CD4-positive, alpha-beta T cell treated with Interleukin-21 for 1 hour (primary cell): Measurements from ENCODE around the gene RNF150.
"Not testable (repeated sequence)": the region's sequence is repeated elsewhere in the genome, so short reads cannot be mapped to it uniquely, and the experiment has no call there.

Experiments used
- DNase-seq: peaks from one replicate; pipeline ENCODE4 v3.0.0-alpha.2; 2020

Gene RNF150

DNA sequence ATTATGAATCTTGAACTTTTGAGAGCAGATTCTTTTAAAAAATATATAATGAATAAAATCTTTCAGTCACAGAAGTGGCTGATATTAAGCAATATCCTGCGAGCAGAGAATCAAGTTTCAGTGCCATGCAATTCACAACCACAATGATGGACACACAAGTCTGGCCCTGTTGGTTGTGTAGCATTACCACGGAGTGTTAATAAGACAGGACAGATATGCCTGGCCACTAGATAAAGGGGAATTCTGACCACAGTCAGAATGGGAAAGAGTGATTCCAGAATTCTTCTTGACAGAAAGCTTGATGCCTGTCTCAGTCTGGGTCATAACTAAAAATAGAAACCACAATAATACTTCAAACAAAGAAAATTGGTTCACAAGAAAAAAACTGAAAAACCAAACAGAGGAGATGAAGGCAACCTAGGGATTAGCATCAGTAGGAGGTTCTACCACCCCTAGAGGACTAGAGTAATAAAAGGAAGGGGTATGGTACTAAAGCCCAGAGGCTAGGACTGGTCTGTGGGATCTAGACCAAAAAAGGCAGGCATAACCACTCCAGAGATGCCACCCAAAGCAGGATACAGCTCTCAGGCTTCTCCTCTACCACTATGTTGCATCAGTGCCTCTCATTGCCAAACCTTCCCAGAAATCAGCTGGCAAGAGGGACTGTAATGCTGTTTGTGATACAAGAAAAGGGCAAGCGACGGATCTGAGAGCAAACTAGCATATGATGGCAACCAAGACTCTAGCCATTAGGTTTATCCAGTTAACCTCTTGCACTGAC is 59.0 kb downstream of the RNF150 start:
- no peak for DNase-seq

DNA sequence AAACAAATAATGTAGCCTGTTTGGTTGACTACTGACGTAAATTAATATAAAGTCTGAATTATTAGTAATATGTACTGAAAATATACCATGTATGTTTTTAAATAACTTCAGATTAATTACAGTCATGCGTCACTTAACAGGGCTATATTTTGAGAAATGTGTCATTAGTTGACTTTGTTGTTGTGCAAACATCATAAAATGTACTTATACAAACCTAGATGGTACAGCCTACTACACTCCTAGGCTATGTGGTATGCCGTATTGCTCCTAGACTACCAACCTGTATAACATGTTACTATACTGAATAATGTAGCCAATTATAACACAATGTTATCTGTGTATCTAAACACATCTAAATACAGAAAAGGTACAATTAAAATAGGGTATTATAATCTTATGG is 66.6 kb downstream of the RNF150 start:
- no peak for DNase-seq

DNA sequence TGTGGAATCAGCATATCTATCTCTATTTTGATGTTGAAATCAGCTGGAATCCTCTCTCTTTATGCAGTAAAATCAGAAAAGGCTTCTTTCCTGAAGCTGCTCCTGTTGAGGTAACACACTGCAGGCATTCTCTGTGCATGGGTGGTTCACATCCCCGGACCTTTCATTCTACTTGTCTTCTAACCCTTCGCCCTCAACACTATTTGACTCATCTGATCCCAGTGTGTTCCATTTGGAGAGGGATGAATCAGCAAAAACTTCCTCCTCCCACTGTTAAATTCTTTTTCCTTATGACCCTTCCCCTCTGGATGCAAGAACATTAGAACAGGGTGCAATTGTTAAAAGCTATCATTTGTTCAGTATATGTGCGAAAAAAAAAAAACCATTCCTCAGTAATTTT is 67.4 kb downstream of the RNF150 start:
- no peak for DNase-seq

DNA sequence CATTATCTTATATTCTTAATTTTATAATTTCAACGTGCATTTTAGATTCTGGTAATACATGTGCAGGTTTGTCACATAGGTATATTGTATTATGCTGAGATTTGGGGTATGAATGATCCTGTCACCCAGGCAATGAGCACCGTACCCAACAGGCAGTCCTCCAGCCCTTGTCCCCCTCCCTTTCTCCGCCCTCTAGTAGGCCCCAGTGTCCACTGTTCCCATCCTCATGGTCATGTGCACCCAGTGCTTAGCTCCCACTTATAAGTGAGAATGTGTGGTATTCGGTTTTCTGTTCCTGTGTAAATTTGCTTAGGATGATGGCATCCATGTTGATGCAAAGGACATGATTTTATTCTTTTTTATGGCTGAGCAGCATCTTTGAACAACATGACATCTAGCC is 70.6 kb downstream of the RNF150 start:
- no peak for DNase-seq

DNA sequence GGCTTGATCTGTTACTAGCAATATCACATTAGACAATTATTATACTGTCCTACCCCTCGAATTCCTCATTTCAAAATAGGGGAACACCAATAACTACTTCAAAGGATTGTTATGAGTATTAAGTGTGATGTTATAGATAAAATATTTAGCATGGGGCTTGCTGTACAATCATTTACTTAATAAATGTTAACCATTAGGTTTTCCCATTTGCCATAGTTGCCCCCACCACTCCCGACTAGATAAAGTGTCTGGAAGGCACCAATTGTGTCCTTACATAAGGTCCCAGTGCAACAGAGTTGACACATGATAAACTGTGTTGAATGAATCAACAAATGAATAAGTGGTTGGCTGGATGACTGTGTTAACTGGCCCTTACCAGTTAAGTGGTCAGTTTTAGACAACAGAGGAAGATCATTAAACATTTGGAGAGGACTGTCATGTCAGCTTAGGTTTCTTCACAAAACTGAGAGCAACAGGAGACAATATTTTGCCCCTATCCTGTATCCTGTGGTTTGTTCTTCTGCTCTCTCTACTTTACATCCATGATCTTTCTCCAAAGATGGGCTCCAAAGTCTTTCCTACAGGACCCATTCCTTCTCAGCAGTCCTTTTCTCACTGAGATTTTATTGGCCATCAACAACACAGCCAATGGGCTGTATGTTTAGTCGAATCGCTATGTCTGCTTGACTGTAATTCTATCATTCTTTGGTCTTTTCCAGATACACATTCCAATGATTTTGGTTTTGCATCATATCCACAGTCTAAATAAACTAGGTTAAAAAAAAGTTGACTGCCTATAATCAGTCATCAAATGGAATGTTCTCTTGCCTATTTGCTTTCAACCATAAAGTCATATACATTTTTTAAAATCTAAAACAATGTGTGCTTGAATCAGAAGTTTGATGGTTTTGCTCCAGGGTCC is 74.4 kb downstream of the RNF150 start:
- DNase-seq: no peak

DNA sequence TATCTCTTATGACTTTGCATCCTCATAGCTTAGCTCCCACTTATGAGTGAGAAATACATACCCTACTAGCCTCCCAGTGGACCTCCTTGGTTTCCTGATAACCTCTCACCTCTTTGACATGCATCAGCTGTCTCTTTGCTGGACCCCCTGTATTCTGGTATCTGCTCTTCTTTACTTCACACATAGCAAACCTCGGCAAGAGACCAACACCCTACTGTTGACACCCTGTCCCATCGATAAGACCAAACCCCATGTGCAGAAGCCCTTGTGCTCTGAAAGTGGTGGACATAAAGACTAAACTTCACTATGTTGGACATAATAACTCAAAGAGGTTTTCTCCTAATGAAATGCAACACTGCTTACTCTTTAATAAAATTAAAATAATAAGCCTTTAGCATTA is 75.7 kb downstream of the RNF150 start:
- DNase-seq: no peak

DNA sequence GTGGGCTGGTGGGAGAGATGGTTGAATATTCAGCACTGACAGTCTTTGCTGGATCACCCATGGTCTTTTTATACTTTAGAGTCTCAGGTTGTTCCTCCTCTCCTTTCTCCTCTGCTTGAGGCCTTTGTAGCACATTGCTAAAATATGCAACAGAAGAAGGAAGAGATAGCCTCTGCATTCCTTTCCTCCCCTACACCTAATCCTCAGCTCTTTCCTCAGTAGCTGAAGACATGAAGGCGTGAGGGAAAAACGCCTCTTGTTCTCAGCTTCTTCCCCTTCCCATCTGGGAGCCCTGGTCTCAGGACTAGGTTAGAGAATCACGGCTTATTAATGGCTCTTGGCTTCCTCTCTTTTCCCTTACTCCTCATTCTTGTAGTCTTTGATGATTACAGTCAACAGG is 76.8 kb downstream of the RNF150 start:
- DNase-seq: no peak

DNA sequence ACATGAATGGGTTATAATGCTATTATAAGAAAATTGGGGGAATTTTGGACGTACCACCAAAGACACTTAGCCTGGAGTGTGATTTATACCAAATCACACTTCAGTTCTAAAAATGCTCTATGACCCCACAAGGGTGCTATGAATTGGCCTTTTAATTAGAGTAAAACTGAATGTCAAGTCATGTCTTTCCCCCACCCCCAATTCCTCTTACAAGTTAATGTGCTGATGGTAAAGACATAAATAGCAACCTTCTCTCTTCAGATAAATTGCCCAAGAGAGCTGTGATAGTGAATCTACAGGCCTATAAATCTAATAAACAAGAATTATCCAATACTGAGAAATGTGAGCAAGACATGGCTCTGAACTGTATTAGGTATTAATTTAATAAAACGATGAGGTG is 78.8 kb downstream of the RNF150 start:
- DNase-seq: no peak

DNA sequence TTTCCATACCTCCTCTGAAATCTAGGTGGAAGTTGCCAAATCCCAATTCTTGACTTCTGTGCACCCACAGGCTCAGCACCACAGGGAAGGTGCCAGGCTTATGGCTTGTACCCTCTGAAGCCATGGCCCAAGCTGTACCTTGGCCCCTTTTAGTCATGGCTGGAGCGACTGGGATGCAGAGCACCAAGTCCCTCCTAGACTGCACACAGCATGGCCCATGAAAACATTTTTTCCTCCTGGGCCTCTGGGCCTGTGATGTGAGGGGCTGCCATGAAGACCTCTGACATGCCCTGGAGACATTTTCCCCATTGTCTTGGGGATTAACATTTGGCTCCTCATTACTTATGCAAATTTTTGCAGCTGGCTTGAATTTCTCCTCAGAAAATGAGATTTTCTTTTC is 82.3 kb downstream of the RNF150 start:
- not testable (repeated sequence) for DNase-seq

DNA sequence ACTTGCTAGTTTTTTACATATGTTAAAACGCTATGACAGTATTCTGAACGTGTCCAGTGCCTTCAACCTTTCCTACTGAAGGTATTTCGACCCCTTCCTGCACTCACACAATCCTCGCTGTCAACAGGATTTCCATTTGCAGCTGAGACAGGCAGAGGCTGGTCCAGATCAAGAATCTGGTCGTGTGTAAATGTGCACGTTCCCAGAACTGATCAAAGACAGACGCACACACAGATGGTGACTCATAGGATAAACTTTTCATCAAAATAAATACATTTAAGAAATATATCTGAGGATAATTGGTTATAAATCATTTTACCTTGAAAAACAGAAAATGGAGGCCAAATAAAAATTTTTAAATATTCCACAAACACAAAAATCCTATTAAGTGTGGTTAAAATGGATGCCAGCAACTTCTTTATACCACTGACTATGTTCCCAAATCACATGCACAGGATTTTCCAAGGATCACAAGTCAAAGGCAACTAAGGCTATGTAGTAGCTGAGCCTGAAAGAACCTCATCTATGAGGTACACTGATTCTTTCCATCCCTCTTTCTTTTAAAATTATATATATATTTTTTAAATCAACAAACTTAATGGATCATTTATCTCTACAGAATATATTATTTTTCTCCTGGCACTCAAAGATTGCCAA is 85.9 kb downstream of the RNF150 start:
- no peak for DNase-seq

DNA sequence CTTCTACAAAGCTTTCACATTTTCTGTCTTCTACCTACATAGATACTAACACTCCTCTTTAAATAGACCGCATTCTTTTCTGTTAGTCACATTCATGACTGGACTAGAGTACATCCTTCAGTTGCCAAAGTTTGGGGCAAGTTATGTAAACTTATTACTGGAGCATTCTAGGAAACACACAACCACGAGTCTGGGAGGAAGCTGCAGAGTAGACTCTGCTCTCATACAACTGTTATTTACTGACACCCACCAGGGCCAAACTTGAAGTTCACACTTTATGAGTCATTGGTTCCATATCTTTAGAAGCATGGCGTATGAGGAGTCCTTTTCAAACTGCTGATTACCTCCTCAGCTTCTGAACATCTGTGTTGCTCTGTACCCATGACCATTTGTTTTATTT is 87.0 kb downstream of the RNF150 start:
- no peak for DNase-seq

DNA sequence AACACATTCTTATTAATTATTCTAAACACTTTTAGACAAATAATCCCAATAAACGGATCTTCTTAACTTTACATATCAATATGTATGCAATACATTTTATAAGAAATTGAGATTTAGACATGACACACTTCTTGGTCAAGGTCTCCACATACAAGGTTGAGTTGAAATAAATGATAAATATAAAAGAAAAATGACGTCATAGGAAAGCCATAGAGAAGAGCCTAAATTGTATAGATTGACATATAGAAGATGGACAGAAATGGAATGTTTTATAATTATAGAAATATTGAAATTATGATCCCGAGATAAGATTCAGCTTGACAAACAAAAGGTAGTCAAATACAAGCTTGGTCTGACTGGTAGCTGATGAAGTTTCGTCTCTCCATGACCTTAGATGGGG is 87.4 kb downstream of the RNF150 start:
- no peak for DNase-seq

DNA sequence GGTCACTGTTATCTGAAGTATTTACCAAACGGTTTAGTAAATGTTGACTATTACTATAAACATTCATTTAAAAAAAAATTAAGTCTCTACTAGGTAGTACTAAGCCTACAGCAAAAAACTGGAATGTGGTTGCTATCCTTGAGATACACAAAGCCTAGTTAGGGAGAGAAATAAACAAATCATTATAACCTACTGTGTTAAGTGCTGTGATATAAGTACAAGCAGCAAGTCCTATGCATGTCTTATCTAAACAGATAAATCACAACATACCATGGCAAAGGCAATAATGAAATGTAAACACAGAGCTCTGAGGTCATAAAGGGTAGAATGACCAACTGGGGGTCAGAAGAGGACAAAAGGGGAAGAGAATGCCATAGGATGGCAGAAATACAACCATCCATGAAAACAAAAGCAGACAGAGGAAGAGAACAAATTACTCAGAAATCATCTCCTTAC is 92.2 kb downstream of the RNF150 start:
- DNase-seq: no peak

DNA sequence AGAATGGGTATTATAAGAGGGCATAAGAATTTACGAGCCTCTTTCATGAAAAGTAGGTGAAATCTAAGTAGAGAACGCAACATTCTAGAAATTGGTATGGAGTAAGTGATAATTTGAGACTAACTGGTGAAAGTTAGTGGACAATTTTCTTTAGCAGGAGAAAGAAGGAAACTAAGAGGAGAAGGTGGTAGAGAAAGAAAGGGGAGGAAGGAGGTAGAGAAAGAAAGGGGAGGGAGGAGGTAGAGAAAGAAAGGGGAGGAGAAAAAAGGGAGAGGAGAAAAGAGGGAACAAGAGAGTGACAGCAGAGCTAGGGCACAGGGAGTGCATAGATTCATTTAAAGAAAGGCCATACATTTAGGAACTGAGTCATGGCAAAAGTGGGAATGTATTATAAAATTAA is 94.1 kb downstream of the RNF150 start:
- no peak for DNase-seq

DNA sequence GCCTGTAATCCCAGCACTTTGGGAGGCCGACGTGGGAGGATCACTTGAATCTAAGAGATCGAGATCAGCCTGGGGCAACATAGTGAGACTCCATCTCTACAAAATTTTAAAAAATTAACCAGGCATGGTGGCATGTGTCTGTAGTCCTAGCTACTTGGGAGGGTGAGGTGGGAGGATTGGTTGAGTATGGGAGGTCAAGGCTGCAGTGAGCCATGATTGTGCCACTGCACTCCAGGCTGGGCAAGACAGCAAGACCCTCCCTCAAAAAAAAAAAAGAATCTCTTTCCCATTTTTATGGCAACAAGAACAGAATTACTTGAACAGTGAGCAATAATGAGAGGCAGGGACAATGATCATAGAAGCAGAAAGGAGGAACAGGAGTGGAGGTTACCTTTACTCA is 94.8 kb downstream of the RNF150 start:
- DNase-seq: no peak

DNA sequence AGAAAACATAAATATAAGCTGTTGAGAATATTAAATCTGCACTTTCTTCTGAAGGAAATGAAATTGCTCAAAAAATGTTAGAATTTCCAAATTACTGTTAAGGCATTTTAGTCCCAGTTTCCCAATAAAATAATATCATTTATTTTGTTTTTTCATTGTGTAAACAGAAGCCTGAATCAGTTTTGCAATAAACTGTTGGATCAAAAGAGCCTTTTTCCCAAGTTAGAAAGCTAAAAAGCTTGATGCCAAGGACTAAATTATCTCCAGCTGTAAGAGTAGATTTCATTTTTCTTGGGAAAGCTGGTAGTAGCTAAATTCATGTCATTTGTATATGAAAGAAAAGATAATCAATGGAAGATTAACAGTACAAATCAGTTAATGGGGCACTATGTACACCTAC is 95.8 kb downstream of the RNF150 start:
- no peak for DNase-seq

DNA sequence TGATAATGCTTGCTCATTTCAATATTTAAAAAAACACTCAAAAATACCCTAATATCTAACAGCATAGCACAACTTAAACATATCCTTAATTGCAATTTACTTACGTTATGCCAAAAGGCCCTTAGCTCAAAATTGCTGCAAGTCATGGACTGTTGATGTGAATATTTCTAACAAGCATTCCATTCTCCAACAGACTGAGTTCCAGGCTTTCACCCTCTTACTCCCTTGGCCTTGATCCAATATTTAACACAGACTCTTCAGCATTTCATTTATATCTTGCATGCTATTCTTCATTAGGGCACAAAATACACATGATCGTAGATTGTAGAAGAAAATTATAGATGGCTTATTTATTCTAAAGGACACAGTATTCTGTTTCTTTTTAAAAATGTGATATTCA is 96.5 kb downstream of the RNF150 start:
- DNase-seq: no peak

DNA sequence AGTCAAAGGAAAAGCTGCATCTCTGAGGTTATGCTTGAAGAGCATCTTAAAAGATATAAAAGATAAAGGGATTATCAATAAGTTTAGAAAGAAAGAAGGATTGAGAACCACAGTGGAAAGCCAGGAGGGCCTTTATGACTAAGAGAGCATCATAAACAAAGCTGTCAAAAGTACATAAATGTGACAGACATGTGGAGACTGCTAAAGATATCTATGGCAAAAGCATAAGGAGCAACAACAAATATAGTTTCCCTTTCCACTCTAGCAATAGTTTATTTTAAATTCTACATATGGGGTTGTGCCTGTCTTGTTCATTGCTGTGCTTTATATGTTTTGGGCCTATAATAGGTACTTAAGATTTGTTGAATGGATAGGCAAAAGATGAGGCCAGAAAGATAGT is 97.3 kb downstream of the RNF150 start:
- DNase-seq: no peak

DNA sequence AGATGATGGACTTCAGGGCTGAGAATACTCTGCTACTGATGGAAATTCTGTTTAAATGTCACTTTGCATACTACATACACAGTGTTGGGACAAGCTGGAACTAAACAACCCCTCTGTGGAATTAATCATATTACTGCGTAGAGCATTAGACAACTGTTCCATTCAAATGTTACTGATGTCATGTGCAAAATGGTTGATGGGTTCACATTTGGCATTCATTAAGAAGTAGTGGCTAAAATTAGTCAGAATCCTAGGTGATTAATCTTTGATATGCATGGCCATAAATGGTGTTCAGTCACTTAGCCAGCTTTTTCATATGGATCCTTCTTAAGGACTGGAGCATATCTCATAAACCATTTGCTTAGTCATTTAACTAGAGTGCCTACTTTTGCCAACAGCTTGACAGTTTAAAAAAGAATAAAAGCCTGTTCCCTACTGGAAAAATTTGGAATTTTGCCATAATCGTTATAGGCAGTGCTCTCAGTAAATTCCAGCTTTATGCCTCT is 105.2 kb downstream of the RNF150 start:
- no peak for DNase-seq

DNA sequence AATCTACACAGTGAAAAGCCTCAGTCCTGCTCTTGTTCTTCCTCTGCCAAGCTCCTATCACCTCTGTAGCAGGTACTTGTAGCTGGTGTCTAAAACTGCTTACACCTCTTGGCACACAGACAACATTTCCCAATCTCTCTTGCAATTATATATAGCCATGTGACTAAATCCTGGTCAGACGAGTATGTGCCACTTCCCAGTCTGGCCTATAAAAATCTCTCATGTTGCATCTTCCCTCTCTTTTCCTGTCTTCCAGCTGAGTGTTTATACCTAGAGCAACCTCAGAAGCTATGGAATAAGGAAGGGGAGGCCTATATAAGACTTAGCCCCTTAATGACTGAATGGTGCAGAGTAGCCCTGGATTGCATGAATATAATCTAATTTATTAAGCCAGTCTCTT is 105.8 kb downstream of the RNF150 start:
- no peak for DNase-seq

DNA sequence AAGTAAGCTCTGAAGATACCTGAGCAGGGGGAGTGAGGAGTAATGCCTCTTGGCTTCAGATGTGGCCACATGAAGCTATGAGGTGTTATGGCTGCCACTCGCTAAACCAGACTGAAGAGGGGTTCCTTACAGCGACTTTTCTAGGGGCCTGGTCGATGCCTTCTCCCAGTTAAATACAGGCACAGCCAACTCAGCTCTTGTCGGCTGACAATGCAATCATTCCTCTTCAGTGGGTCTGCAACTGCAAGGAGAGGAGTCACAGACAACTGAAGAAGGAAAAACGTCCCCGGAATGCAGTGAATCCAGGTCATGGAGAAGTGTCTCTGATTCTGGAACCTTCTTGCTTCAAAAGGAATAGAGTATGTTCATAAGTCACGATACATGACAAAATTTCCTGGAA is 106.4 kb downstream of the RNF150 start:
- no peak for DNase-seq

DNA sequence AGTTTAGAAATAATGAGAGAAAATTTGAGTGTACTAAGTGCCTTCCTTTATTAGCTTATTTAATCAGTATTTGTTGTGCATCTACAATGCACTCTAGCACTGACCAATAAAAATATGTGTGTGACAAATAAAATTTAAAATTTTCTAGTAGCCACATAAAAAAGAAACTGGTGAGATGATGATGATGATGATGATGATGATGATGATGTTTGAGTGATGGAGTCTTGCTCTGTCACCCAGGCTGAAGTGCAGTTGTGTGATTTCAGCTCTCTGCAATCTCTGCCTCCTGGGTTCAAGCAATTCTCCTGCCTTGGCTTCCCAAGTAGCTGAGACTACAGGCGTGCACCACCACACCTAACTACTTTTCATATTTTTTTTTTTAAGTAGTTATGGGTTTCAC is 110.2 kb downstream of the RNF150 start:
- DNase-seq: no peak

DNA sequence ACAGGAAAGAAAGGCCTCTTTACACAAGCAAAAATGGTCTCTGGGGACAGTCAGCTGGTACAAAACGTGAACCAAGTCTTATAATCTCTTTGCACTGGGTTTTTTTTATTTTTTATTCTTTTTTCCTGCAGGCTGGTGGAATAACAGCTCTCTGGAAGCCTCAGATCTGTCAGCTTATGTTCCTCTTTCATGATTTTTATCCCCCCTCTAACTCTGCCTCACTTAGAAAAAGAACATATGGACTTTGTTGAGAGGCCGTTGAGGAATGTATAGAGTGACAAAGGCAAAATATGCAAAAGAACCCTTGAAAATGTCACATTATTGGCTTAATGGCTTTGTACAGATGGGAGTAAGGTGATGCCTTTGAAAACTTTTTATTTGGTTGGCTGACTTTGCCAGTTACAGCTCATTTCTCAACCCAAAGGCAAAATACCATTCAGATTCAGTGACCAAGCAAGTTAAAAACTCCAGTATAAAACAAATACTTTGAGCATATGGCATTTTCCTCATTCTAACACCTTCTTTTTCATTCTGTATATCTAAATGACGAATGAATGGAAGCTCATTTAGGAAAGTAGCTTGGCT is 111.1 kb downstream of the RNF150 start:
- no peak for DNase-seq
